ENCODE results near the gene AGBL4.
A peak's percentile ranks its signal among the peaks of the same experiment; 100 is the strongest.

The AGBL4 gene

DNA sequence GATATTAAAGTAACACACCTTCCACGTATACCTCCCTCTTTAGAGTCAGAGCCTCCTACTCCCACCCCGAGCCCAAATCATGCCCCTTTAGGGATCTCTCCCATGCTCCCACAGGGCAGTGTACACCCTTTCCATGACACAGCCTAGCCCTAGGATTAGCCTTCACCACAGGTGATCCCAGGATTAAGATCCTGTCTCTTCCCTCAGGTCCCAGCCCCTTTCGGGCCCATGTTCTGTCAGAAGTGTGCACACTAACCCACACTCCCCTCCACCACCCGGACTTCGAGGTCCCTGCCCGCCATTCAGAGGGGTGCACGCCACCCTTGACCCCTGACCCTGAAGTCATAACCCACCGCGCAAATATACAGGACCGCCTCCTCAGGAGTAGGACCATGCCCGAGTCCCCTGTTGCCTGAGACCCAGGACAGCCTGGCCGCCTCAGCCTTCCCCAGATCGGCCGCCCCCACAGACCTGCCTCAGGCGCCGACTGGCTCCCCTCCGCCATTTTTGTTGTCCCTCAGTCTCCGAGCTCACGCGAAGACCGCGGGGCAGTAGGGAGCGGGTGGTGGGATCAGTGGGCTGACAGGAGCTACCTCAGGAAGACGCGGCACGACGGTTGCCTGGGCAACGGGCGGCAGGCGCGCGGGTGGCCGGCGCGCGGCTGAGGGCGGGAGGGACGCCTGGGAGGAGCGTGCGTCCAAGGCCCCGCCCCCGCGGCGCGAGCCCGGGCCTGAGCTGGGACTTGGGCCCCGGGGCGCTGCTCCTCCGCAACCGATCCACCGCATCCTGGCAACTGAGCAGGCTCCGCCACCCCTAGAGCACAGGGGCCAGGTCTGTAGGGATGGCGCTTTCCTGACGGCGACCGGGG is at the start of gene AGBL4:
TSS of gene AGBL4 (minus strand) at position 663 of the 868 bp plus-strand sequence.
- peak within 1 kb of the TSS; percentile 46 for H3K4me3 ChIP-seq (ENCODE audit: low read depth, low read length)
- peak; percentile 34 for DNase-seq (ENCODE audit: low read depth, low spot score)
- TF ChIP-seq, protein P1, sequence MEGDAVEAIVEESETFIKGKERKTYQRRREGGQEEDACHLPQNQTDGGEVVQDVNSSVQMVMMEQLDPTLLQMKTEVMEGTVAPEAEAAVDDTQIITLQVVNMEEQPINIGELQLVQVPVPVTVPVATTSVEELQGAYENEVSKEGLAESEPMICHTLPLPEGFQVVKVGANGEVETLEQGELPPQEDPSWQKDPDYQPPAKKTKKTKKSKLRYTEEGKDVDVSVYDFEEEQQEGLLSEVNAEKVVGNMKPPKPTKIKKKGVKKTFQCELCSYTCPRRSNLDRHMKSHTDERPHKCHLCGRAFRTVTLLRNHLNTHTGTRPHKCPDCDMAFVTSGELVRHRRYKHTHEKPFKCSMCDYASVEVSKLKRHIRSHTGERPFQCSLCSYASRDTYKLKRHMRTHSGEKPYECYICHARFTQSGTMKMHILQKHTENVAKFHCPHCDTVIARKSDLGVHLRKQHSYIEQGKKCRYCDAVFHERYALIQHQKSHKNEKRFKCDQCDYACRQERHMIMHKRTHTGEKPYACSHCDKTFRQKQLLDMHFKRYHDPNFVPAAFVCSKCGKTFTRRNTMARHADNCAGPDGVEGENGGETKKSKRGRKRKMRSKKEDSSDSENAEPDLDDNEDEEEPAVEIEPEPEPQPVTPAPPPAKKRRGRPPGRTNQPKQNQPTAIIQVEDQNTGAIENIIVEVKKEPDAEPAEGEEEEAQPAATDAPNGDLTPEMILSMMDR (IDR thresholded peaks at IDR 0.05; ENCODE audit: low read depth, low read length): no peak
- in situ Hi-C loops (cut with HindIII; ENCODE audit: low sequenced_read_pairs): no loop called here

DNA sequence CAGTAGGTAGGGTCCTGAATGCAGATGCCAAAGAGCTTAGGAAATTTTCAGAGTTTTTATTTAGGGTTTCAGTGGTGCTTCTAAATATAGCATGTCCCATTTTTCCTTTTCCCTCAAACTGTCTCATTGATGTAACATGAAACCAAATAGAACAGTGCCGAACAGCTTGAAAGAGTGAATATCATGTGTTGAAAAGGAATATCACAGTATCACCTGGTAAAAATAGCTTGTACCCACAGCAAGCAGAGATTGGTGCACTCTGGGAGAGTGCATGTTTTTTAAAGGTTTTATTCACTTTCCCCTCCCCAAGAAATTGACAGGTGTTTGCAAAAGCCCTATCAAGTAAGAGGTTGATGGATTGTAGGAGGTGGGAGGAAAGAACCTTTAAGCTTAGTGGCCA is 43.1 kb upstream of the AGBL4 start:
- DNase-seq (ENCODE audit: low read depth, low spot score): no peak
- in situ Hi-C loops (cut with HindIII; ENCODE audit: low sequenced_read_pairs): no loop called here
- no peak overlapping the region for H3K4me3 ChIP-seq (ENCODE audit: low read depth, low read length)
- TF ChIP-seq, protein P1 (IDR thresholded peaks at IDR 0.05; ENCODE audit: low read depth, low read length): no peak

DNA sequence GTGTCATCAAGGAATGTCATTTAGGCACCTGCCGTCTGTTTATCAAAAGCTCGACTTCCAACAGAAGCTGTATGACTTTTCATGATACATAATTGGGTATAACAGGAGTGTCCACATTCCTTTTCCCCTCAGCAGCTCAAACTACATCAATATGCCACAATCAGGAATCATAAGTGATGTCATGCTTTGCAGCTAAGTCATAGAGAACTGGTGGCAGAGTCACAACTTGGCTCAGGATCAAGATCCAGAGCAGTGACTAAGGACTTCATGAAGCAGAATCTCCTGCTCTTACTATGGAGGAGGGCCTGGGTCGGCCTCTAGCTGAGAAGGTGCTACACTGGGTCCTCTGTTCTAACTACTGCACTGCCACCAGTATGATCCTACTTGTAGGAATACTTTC is 36.5 kb upstream of the AGBL4 start:
- peak; percentile 15 for DNase-seq (ENCODE audit: low read depth, low spot score)
- TF ChIP-seq, protein P1 (IDR thresholded peaks at IDR 0.05; ENCODE audit: low read depth, low read length): no peak
- in situ Hi-C loops (cut with HindIII; ENCODE audit: low sequenced_read_pairs): no loop called here
- H3K4me3 ChIP-seq (ENCODE audit: low read depth, low read length): no peak overlapping the region

DNA sequence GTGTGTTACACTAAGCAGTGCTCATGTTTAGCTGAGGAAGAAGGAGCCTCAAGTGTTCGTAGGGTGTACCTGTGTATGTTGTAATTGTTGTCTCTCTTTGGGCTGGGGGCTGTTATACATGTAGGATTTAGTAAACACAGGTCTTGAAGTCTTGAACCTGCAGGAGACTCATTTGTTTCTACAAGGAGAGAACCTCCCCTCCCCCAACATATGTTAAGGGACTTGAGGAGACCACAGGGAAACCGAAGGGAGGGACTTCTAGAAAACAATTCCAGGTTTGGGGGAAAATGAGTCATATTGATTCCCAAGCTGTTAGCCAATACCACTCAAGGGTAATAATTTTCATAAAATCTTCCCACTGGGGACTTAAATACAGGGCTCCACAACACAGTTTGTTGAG is 25.0 kb upstream of the AGBL4 start:
- no peak for DNase-seq (ENCODE audit: low read depth, low spot score)
- TF ChIP-seq, protein P1 (IDR thresholded peaks at IDR 0.05; ENCODE audit: low read depth, low read length): no peak
- no peak overlapping the region for H3K4me3 ChIP-seq (ENCODE audit: low read depth, low read length)
- in situ Hi-C loops (cut with HindIII; ENCODE audit: low sequenced_read_pairs): no loop called here

DNA sequence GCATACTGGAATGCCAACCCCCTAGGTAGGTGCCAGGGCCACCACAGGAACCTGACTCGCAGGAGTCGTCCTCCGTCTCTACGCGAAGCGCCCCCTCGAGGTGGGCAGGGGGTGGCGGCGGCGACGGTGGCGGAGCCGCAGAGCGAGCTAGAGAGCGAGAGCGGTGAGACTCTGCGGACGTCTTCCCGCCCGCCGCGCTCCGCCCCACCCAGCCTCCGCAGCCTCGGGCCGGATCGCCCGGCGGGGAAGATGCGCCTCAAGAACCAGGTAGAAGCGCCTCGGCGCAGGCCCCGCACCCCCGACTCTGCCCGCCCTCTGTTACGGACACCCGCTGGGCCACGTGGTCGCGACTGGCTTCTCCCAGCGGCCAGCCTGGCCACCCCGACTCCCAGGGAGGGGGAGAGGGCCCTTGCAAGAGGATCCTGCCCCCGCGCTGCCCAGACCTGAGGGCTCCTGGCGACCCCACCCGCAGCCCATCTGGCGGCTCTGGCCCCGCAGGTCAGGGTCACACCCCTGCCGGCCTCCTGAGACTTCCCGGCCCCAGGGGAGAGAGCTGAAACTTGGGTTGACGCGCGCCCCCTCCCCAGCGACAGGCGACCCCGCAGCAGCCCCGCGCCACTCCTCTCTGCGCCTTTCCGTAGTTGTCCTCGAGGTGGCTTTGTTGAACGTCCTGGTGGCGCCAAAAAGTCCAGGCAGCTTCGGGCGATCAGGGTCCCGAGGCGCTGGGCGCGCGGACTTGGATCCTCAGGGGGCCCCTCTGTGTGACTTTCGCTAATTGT is 24.4 kb upstream of the AGBL4 start:
- no peak for DNase-seq (ENCODE audit: low read depth, low spot score)
- in situ Hi-C loops (cut with HindIII; ENCODE audit: low sequenced_read_pairs): no loop called here
- TF ChIP-seq, protein P1 (IDR thresholded peaks at IDR 0.05; ENCODE audit: low read depth, low read length): peak; percentile 33
- H3K4me3 ChIP-seq (ENCODE audit: low read depth, low read length): no peak overlapping the region

DNA sequence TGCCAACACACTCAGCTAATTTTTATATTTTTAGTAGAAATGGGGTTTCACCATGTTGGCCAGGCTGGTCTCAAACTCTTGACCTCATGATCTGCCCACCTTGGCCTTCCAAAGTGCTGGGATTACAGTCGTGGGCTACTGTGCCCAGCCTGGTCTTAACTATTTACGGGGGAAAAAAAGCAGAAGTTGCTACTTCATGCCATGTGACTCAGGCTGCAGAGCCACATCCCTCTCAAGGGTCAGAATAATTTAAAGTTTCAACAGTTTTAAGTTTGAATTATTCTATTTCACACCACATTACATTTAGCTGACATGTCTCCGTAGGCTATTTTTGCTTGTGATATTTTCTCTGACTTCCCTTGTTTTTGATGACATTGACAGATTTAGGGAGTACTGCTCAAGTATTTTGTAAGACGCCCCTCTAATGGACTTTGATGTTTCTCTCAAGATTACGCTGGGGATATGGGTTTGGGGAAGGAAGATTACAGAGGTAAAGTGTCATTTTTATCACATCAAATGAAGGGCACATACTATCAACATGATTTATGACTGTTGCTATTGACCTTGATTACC is 14.6 kb upstream of the AGBL4 start:
- no peak for DNase-seq (ENCODE audit: low read depth, low spot score)
- in situ Hi-C loops (cut with HindIII; ENCODE audit: low sequenced_read_pairs): no loop called here
- no peak overlapping the region for H3K4me3 ChIP-seq (ENCODE audit: low read depth, low read length)
- TF ChIP-seq, protein P1 (IDR thresholded peaks at IDR 0.05; ENCODE audit: low read depth, low read length): no peak
